Metanephros (tissue), 2 donors: ENCODE data around the gene POLR3C. TPM values are rescaled to one million over a fixed set of nuclear protein-coding genes. Genes with fewer than 3 reads are reported as not detected.

Source experiments
- small RNA-seq: library from RNA; depleted of rRNA; stranded (forward); fragments of <200 nt; gene quantifications from one replicate; pipeline ENCODE3, GENCODE V24; 2014; ENCODE audit warnings: low replicate concordance
- total RNA-seq: library from RNA; depleted of rRNA; stranded (reverse); fragments of >200 nt; gene quantifications from one replicate; pipeline ENCODE4 v1.2.3, GENCODE V29; 2014

Gene POLR3C, protein sequence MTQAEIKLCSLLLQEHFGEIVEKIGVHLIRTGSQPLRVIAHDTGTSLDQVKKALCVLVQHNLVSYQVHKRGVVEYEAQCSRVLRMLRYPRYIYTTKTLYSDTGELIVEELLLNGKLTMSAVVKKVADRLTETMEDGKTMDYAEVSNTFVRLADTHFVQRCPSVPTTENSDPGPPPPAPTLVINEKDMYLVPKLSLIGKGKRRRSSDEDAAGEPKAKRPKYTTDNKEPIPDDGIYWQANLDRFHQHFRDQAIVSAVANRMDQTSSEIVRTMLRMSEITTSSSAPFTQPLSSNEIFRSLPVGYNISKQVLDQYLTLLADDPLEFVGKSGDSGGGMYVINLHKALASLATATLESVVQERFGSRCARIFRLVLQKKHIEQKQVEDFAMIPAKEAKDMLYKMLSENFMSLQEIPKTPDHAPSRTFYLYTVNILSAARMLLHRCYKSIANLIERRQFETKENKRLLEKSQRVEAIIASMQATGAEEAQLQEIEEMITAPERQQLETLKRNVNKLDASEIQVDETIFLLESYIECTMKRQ
- total RNA-seq, result 23.2 TPM

DNA sequence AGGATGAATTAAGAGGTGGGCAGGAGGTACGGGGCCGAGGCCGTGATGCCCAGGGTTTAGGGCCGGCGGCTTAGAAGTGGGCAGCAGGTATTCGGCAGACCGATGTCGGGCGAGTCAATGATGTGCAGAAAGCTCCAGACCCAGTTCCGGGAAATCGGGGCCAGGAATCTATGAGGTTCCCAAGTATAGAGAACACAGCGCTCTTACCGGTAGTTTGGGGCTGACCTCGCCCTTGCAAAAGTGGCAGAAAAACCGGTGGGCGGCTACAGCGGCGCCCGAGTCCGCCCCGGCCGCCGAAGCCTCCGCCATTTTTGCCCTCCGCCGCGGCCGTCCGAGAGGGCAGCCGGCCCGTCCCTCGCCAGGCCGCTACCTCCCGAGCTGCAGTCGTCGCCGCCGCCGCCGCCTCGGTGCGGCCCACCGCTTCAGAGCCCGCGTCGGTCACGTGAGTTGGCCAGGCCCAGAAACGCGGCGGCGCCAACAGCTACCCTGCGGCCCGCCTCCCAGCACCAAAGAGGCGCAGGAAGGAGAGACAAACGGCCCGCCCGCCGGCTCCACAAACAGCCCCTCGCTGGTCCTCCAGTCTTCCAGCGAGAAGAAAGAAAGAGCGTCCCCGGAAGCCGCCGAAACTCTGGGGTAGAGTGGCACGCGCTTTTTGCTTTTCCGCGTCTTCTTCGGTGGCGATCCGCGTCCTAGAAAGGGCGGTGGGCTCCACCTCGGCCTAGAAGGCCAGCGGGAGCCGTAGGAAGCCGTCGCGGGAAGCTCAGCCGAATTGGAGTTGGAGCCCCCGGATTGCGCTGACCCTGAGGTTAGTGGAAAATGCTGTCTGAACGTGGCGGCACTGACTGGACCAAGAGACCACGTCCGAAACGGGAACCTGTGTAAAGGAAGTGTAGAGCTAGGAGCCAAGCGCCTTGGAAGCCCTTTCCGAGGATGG lies at the start of gene POLR3C, which contains the start of gene RNF115:
Gene POLR3C (plus strand): TSS at position 636 of the 934 bp plus-strand sequence. CDS start 1,577 bp downstream, outside the sequence.
Gene RNF115 (minus strand): TSS at position 531 of the 934 bp plus-strand sequence. CDS start 222 bp downstream, at position 309.

DNA sequence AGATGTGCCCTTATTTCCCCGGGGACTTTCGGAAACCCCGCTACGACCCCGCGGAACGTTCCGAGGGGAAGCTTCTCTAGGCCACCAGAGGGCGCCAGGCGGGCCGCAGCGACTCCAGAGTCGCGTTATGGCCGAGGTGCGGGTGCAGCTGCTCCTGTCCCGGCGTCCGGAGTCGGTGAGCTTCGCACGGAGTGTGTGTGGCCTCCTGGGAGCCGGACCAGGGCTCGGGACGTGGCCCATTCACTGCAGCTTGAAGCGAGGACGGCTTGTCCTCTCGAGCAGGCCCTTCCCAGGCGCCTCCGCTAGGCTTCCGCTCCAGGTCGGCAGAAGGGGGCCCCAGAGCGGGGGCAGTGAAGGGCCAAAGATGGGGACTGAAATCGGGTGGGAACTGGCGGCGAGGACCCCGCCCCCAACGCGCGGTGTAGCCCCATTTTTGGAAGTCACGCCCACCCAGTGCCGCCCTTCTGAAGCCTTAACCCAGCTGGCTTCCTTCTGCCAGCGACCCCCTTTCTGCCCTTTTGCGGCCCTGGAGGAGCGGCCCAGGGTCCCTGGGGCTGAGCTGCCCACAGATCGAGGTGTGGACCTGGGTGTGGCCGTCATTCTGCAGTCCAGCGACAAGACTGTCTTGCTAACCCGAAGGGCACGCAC lies 21.6 kb downstream of the POLR3C start, which contains the start of gene NUDT17:
Gene NUDT17 (plus strand): TSS at position 117 of the 648 bp plus-strand sequence. CDS start 11 bp downstream, at position 128.

DNA sequence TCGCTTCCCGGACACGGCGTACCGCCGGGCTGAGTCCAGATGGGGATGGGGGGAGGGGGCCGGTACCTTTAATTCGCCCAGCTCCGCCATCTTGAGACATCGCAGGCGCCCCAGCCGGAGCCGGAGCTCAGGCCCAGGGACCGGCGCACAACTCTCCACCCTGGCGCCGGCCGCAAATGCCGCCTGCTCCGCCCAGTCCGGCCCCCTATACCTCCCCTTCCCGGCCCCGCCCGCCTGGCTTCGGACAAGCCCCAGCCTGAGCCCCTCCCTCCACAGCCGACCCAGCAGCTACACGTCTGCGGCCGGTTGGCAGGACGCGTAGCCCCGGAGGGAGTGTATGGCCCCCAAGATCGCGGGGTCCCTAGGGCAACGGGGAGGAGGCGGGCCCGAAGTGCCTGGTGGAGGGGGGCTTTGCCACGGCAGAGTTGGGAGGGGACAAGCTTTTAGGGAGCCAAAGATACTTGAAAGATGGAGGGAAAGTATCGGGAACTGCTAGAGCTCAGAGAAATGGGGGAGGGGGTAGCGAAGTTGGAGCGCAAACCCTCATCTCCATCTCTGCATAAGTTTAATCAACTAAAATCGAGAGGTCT lies 35.0 kb downstream of the POLR3C start, which contains the start of gene PIAS3:
Gene PIAS3 (minus strand): TSS at position 181 of the 590 bp plus-strand sequence. CDS start 91 bp downstream, at position 90.

DNA sequence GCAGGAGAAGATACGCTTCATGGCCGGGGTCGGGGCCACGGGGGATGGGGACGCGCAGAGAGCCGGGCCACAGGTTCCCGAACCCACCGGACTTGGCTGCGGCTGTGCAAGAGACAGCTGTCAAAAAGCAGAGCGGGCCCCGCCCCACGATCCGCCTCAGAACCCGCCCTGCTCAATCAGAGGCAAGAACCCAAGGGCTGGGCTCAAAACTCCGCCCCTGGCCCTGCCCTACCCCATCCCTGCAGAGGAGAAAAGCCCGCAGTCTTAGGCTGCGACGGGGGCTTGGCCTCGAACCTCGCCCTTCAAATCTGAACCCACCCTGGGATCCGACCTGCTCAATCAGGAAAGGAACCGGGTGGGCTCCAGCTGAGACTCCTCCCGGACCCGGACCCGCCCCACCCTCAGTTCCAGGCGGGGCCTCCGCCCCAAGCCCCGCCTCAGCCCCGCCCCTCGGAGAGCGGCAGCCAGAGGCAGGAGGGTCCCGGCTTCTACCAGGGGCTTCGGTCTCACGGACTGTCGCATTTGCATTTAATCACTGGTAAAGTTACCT lies 61.8 kb downstream of the POLR3C start, which contains the start of gene ANKRD35:
Gene ANKRD35 (minus strand): TSS at position 129 of the 550 bp plus-strand sequence. CDS start 108 bp downstream, at position 21.

Small RNAs within 50 kb of the gene (small RNA-seq; reads per million reads assigned to genes)
- gene MIR6736, result not detected

Other genes with a start within 250 kb of the POLR3C start
- gene GPR89A, start 216.2 kb upstream of the POLR3C start, total RNA-seq, result 30.6 TPM
- 61.4 TPM for gene PDZK1, start 116.8 kb upstream of the POLR3C start, total RNA-seq
- 0.18 TPM for gene CD160, start 104.7 kb upstream of the POLR3C start, total RNA-seq
- gene RNF115, start 105 bp upstream of the POLR3C start, total RNA-seq, result 14.9 TPM
- gene NUDT17, start 21.4 kb downstream of the POLR3C start, total RNA-seq, result 6.8 TPM
- 21.6 TPM for gene PIAS3, start 34.9 kb downstream of the POLR3C start, total RNA-seq
- gene ANKRD35, start 61.7 kb downstream of the POLR3C start, total RNA-seq, result 3.1 TPM
- gene ITGA10, start 85.8 kb downstream of the POLR3C start, total RNA-seq, result 1.2 TPM
- gene PEX11B, start 94.5 kb downstream of the POLR3C start, total RNA-seq, result 27.0 TPM
- gene RBM8A, start 103.3 kb downstream of the POLR3C start, total RNA-seq, result 55.0 TPM
- 24.3 TPM for gene LIX1L, start 133.8 kb downstream of the POLR3C start, total RNA-seq
- gene ANKRD34A, start 140.4 kb downstream of the POLR3C start, total RNA-seq, result 0.41 TPM
- 9.9 TPM for gene POLR3GL, start 140.5 kb downstream of the POLR3C start, total RNA-seq
- gene TXNIP, start 172.4 kb downstream of the POLR3C start, total RNA-seq, result 647 TPM
- gene HJV, start 197.5 kb downstream of the POLR3C start, total RNA-seq, result 80.0 TPM